Keratinocyte (primary cell): ENCODE results near the gene NLGN3.

ENCODE experiments used
- EZH2 ChIP-seq: IDR thresholded peaks from one replicate; pipeline ENCODE4 v1.6.1; 2012; ENCODE audit warnings: inconsistent platforms, mild to moderate bottlenecking, low read length, moderate library complexity
- TF ChIP-seq, protein P1 (sequence below), 3 experiments: IDR thresholded peaks in 1 of 3; conservative IDR thresholded peaks in 1 of 3; optimal IDR thresholded peaks in 1 of 3; 2 replicates in 2 of 3; 3 replicates in 1 of 3; pipeline versions ENCODE3 to v1.5.1; 2011; ENCODE audit warnings: low read length in 3 of 3, mild to moderate bottlenecking in 3 of 3, moderate library complexity in 2 of 3, control low read depth in 1 of 3, inconsistent platforms in 1 of 3; ENCODE audit not compliant: insufficient read depth in 2 of 3; ENCODE audit errors: extremely low read depth in 1 of 3

DNA sequence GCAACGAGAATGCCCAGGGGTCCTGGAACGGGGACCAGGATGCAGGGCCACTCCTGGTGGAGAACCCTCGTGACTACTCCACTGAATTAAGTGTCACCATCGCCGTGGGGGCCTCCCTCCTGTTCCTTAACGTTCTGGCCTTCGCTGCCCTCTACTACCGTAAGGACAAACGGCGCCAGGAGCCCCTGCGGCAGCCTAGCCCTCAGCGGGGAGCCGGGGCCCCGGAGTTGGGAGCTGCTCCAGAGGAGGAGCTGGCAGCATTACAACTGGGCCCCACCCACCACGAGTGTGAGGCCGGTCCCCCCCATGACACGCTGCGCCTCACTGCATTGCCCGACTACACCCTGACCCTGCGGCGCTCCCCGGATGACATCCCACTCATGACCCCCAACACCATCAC is 24.9 kb downstream of the NLGN3 start:
- TF ChIP-seq, protein P1, sequence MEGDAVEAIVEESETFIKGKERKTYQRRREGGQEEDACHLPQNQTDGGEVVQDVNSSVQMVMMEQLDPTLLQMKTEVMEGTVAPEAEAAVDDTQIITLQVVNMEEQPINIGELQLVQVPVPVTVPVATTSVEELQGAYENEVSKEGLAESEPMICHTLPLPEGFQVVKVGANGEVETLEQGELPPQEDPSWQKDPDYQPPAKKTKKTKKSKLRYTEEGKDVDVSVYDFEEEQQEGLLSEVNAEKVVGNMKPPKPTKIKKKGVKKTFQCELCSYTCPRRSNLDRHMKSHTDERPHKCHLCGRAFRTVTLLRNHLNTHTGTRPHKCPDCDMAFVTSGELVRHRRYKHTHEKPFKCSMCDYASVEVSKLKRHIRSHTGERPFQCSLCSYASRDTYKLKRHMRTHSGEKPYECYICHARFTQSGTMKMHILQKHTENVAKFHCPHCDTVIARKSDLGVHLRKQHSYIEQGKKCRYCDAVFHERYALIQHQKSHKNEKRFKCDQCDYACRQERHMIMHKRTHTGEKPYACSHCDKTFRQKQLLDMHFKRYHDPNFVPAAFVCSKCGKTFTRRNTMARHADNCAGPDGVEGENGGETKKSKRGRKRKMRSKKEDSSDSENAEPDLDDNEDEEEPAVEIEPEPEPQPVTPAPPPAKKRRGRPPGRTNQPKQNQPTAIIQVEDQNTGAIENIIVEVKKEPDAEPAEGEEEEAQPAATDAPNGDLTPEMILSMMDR (optimal IDR thresholded peaks at IDR 0.05 in 1 of 3, IDR thresholded peaks at IDR 0.05 in 1 of 3, conservative IDR thresholded peaks at IDR 0.05 in 1 of 3; ENCODE audit: extremely low read depth in 1 of 3, insufficient read depth in 2 of 3, low read length in 3 of 3), result no peak
- no peak for TF ChIP-seq EZH2
